Measurements from ENCODE around the gene HSPA5. TPM values are rescaled to one million over a fixed set of nuclear protein-coding genes. Genes with fewer than 3 reads are reported as not detected.

Gene HSPA5
- total RNA-seq, 2 experiments from 2014 or later, result 179 to 188 TPM

- H3K4me1 Mint-ChIP-seq, result peaks cover 45% of the 10 kb centered on the region
- CTCF ChIA-PET, result interaction anchor here (0.7 to 1.2 kb wide), 3 partner anchors 10 to 22 kb away, joined by 4 to 5 read pairs (median 5); partner anchors contain the start of gene HSPA5
- no peaks in the 10 kb centered on the region for H3K27me3 Mint-ChIP-seq
- intact Hi-C loops (cut with DNase I, micrococcal nuclease), result loop anchor here in 1 of 2 experiments (10.0 kb wide), 1 partner anchor 848 kb away; the partner anchor contains the start of gene PSMB7
- POLR2A ChIA-PET, result interaction anchor here (1.2 to 2.7 kb wide), 3 partner anchors 11 to 45 kb away, joined by 4 to 20 read pairs (median 4); partner anchors contain the start of gene HSPA5
- ATAC-seq (no peak), DNase-seq (no peak)
- H3K9me3 Mint-ChIP-seq (ENCODE audit: low read depth), result no peaks in the 10 kb centered on the region
- peak overlapping the region; percentile 99 for H3K4me3 Mint-ChIP-seq
- H3K27ac Mint-ChIP-seq, result peak overlapping the region; percentile 96
- peaks cover 22% of the 10 kb centered on the region for H3K36me3 Mint-ChIP-seq (ENCODE audit: low read depth)
Observed at GRCh38 chr9:125262294-125262991, 21.3 kb upstream of the HSPA5 start.

GRCh38 chr9:125261501-125262293 lies 20.6 kb upstream of the HSPA5 start, which contains the start of gene GAPVD1:
Gene GAPVD1 (plus strand): TSS chr9:125261826. CDS start chr9:125298922, 37,096 bp downstream.
- Mint-ChIP-seq H3K27me3 (no peaks in the 10 kb centered on the region), H3K27ac (peak within 1 kb of the TSS; percentile 96), H3K4me1 (peaks cover 43% of the 10 kb centered on the region), H3K9me3 (ENCODE audit: low read depth) (no peaks in the 10 kb centered on the region), H3K36me3 (ENCODE audit: low read depth) (peaks cover 22% of the 10 kb centered on the region), H3K4me3 (peak within 1 kb of the TSS; percentile 99)
- intact Hi-C loops (cut with DNase I, micrococcal nuclease), result loop anchor here (1.0 to 10.0 kb wide), 9 partner anchors 20 to 847 kb away; partner anchors contain the start of genes HSPA5 (in 2 of the 2), GOLGA1 (in 1 of the 2), NR6A1 (in 1 of the 2) and PPP6C (in 1 of the 2)
- ATAC-seq, result peak; percentile 99
- ChIA-PET CTCF (interaction anchor here (0.6 to 1.2 kb wide), 5 partner anchors 17 to 99 kb away, joined by 3 to 12 read pairs (median 4); partner anchors contain the start of gene HSPA5), POLR2A (interaction anchor here (1.2 to 2.7 kb wide), 2 partner anchors 21 to 46 kb away, joined by 4 to 20 read pairs; partner anchors contain the start of gene HSPA5)
- peak; percentile 94 for DNase-seq

GRCh38 chr9:125260561-125260960 lies 19.4 kb upstream of the HSPA5 start:
- POLR2A ChIA-PET, result interaction anchor here (0.9 to 2.7 kb wide), 2 partner anchors 20 to 22 kb away, joined by 4 to 20 read pairs; partner anchors contain the start of gene HSPA5
- Mint-ChIP-seq H3K9me3 (ENCODE audit: low read depth) (no peaks in the 10 kb centered on the region), H3K27me3 (no peaks in the 10 kb centered on the region), H3K4me3 (peak overlapping the region; percentile 99), H3K27ac (peak overlapping the region; percentile 96), H3K36me3 (ENCODE audit: low read depth) (peaks cover 19% of the 10 kb centered on the region), H3K4me1 (peaks cover 41% of the 10 kb centered on the region)
- ATAC-seq (no peak), DNase-seq (no peak)
- intact Hi-C loops (cut with DNase I, micrococcal nuclease), result loop anchor here in 1 of 2 experiments (10.0 kb wide), 1 partner anchor 846 kb away; the partner anchor contains the start of gene PSMB7
- CTCF ChIA-PET, result no interaction called here

DNA sequence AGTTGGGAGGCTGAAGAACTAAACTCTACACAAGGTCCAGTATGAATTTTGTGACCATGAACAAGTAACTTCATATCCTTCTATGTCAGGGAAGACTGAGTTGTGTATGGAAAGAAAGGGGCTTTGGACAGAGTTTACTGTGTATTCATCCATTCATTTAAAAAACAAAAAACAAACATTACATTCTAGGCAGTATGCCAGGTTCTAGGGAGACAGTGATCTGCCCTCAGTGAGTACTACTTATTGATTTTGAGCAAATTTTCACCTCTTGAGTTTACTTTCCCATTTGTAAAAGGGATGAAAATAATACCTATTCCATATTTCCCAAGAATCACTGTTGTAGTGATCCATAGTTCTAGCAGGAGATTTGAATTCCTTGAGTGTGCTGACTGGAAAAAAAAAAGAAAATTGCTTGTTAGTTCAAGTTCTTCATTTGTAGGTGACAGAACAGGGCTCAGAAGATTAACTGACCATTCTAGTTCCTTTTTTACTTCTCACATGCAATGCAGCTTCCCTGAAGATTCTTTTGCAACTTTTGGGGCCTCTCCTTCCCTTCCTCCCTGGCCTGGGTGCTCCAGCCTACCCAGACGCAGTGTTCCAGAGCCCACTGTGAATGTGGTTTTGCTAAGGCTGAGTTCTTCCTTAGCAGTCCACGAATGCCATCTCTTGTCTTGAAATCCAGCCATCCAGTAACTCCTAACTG lies 17.8 kb upstream of the HSPA5 start:
- ATAC-seq (no peak), DNase-seq (no peak)
- H3K4me1 Mint-ChIP-seq, result peaks cover 27% of the 10 kb centered on the region
- H3K27me3 Mint-ChIP-seq, result no peaks in the 10 kb centered on the region
- H3K4me3 Mint-ChIP-seq, result no peak overlapping the region
- no peaks in the 10 kb centered on the region for H3K9me3 Mint-ChIP-seq (ENCODE audit: low read depth)
- intact Hi-C loops (cut with DNase I, micrococcal nuclease), result loop anchor here in 1 of 2 experiments (5.0 kb wide), 1 partner anchor 113 kb away; no protein-coding TSS in a partner anchor
- H3K36me3 Mint-ChIP-seq (ENCODE audit: low read depth), result peaks cover 9% of the 10 kb centered on the region
- ChIA-PET POLR2A (no interaction called here), CTCF (no interaction called here)
- H3K27ac Mint-ChIP-seq, result no peak overlapping the region

GRCh38 chr9:125258160-125258785 lies 17.1 kb upstream of the HSPA5 start:
- ChIA-PET POLR2A (no interaction called here), CTCF (interaction anchor here (0.6 kb wide), 1 partner anchor 11 kb away, joined by 4 read pairs; no protein-coding TSS in a partner anchor)
- Mint-ChIP-seq H3K27ac (no peak overlapping the region), H3K36me3 (ENCODE audit: low read depth) (peaks cover 2% of the 10 kb centered on the region), H3K4me1 (peaks cover 20% of the 10 kb centered on the region), H3K9me3 (ENCODE audit: low read depth) (no peaks in the 10 kb centered on the region), H3K4me3 (no peak overlapping the region), H3K27me3 (no peaks in the 10 kb centered on the region)
- no peak for DNase-seq
- no peak for ATAC-seq
- intact Hi-C loops (cut with DNase I, micrococcal nuclease), result loop anchor here in 1 of 2 experiments (5.0 kb wide), 1 partner anchor 114 kb away; no protein-coding TSS in a partner anchor

GRCh38 chr9:125255781-125256391 lies 14.7 kb upstream of the HSPA5 start:
- no peak overlapping the region for H3K27ac Mint-ChIP-seq
- no peak overlapping the region for H3K4me3 Mint-ChIP-seq
- CTCF ChIA-PET, result interaction anchor here (0.6 to 1.3 kb wide), 9 partner anchors 9 to 378 kb away, joined by 3 to 4 read pairs (median 3); partner anchors contain the start of gene HSPA5
- peaks cover 6% of the 10 kb centered on the region for H3K4me1 Mint-ChIP-seq
- H3K36me3 Mint-ChIP-seq (ENCODE audit: low read depth), result no peaks in the 10 kb centered on the region
- no peaks in the 10 kb centered on the region for H3K27me3 Mint-ChIP-seq
- DNase-seq (no peak), ATAC-seq (peak; percentile 39)
- POLR2A ChIA-PET, result interaction anchor here (1.1 kb wide), 1 partner anchor 14 kb away, joined by 4 read pairs; no protein-coding TSS in a partner anchor
- H3K9me3 Mint-ChIP-seq (ENCODE audit: low read depth), result no peaks in the 10 kb centered on the region
- intact Hi-C loops (cut with DNase I, micrococcal nuclease), result loop anchor here (1.0 to 5.0 kb wide), 2 partner anchors 116 to 118 kb away; no protein-coding TSS in a partner anchor

DNA sequence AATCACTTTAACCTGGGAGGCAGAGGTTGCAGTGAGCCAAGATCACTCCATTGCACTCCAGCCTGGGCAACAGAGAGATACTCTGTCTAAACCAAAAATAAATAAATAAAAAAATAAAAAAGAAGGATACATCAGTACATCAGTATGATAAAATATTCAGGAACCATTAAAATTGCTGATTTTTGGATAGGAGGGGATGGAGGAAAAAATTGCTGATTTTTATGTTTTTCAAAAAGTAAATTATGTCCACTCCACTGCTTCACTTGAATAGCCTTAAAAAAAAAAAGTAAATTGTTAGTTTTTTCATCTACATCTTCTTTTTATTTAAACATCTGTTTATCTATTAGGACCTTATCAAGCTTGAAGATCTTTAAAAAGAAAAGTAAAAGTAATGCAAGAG lies 13.1 kb upstream of the HSPA5 start:
- POLR2A ChIA-PET, result no interaction called here

DNA sequence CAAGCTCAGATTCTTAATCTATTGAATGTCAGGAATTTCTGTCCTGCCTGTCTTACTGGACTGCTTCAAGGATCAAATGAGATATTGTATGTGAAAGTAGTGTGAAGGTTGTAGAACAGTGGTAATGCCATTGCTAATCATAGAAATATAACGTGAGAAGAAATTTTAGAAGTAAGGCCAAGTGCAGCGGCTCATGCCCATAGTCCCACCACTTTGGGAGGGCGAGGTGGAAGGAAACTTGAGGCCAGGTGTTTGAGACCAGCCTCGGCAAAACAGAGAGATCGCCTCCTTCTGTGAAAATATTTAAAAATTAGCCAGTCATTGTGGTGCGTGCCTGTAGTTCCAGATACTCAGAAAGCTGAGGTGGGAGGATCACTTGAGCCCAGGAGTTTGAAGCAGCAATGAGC lies 5.1 kb upstream of the HSPA5 start:
- DNase-seq, result no peak
- no peak overlapping the region for H3K27ac Mint-ChIP-seq
- CTCF ChIA-PET, result interaction anchor here (0.7 kb wide), 1 partner anchor 138 kb away, joined by 4 read pairs; no protein-coding TSS in a partner anchor
- peaks cover 19% of the 10 kb centered on the region for H3K4me1 Mint-ChIP-seq
- H3K27me3 Mint-ChIP-seq, result no peaks in the 10 kb centered on the region
- no peaks in the 10 kb centered on the region for H3K9me3 Mint-ChIP-seq (ENCODE audit: low read depth)
- ATAC-seq, result no peak
- intact Hi-C loops (cut with DNase I, micrococcal nuclease), result loop anchor here in 1 of 2 experiments (10.0 kb wide), 1 partner anchor 1559 kb away; the partner anchor contains the start of gene ZBTB43
- POLR2A ChIA-PET, result no interaction called here
- H3K4me3 Mint-ChIP-seq, result no peak overlapping the region
- peaks cover 8% of the 10 kb centered on the region for H3K36me3 Mint-ChIP-seq (ENCODE audit: low read depth)

More for the DNA sequence above, 13.1 kb upstream of the HSPA5 start:
- CTCF ChIA-PET, result interaction anchor here (1.1 kb wide), 1 partner anchor 110 kb away, joined by 3 read pairs; no protein-coding TSS in a partner anchor
- DNase-seq (no peak), ATAC-seq (no peak)
- no peaks in the 10 kb centered on the region for H3K27me3 Mint-ChIP-seq
- intact Hi-C loops (cut with DNase I, micrococcal nuclease), result no loop called here
- no peak overlapping the region for H3K27ac Mint-ChIP-seq
- no peak overlapping the region for H3K4me3 Mint-ChIP-seq
- H3K36me3 Mint-ChIP-seq (ENCODE audit: low read depth), result no peaks in the 10 kb centered on the region
- no peaks in the 10 kb centered on the region for H3K4me1 Mint-ChIP-seq
- H3K9me3 Mint-ChIP-seq (ENCODE audit: low read depth), result no peaks in the 10 kb centered on the region

- Mint-ChIP-seq H3K9me3 (ENCODE audit: low read depth) (no peaks in the 10 kb centered on the region), H3K4me1 (peaks cover 26% of the 10 kb centered on the region), H3K27me3 (no peaks in the 10 kb centered on the region), H3K36me3 (ENCODE audit: low read depth) (peaks cover 32% of the 10 kb centered on the region), H3K27ac (peak overlapping the region; percentile 87), H3K4me3 (no peak overlapping the region)
- DNase-seq, result no peak
- intact Hi-C loops (cut with DNase I, micrococcal nuclease), result loop anchor here (1.0 to 10.0 kb wide), 5 partner anchors 48 to 1561 kb away; partner anchors contain the start of genes NR6A1 (in 1 of the 2) and ZBTB43 (in 1 of the 2)
- no peak for ATAC-seq
- CTCF ChIA-PET, result interaction anchor here (0.8 kb wide), 1 partner anchor 12 kb away, joined by 3 read pairs; no protein-coding TSS in a partner anchor
- POLR2A ChIA-PET, result no interaction called here
Observed at GRCh38 chr9:125243792-125244260, 2.7 kb upstream of the HSPA5 start.

All from activated CD4-positive, alpha-beta T cell treated with anti-CD3 and anti-CD28 coated beads for 36 hours (primary cell).